Aorta (tissue), 5 donors: Measurements from ENCODE around the gene THBS3. TPM values are rescaled to one million over a fixed set of nuclear protein-coding genes. Genes with fewer than 3 reads are reported as not detected.
A peak's percentile ranks its signal among the peaks of the same experiment; 100 is the strongest.

Experiments used
- ATAC-seq: fragments of 200-7000 bp; cut with Tn5 transposase; one replicate; pipeline ENCODE4 v1.9.1; 2022; ENCODE audit warnings: moderate library complexity; ENCODE audit not compliant: low FRiP score
- DNase-seq, 2 donors: peaks; one replicate each; pipeline ENCODE4 v3.0.0-alpha.2; 2020
- H3K27ac ChIP-seq, 2 donors: one replicate each; pipeline ENCODE4 v1.5.1; 2013; ENCODE audit warnings: low read length in 2 of 2, mild to moderate bottlenecking in 2 of 2, moderate library complexity in 2 of 2, control low read depth in 1 of 2, inconsistent platforms in 1 of 2, low read depth in 1 of 2
- H3K27me3 ChIP-seq, 2 donors: one replicate each; pipeline ENCODE4 v1.6.1; 2013; ENCODE audit warnings: control low read depth in 1 of 2, low read length in 1 of 2, mild to moderate bottlenecking in 1 of 2, moderate library complexity in 1 of 2; ENCODE audit not compliant: insufficient read depth in 2 of 2, control insufficient read depth in 1 of 2
- H3K36me3 ChIP-seq, 2 donors: one replicate each; pipeline ENCODE4 v1.6.1; 2013; ENCODE audit warnings: control low read depth in 1 of 2, low read length in 1 of 2, mild to moderate bottlenecking in 1 of 2; ENCODE audit not compliant: insufficient read depth in 2 of 2, control insufficient read depth in 1 of 2
- H3K4me1 ChIP-seq, 2 donors: one replicate each; pipeline ENCODE4 v1.6.1; 2013; ENCODE audit warnings: low read length in 2 of 2, control low read depth in 1 of 2, mild to moderate bottlenecking in 1 of 2, moderate library complexity in 1 of 2; ENCODE audit not compliant: insufficient read depth in 2 of 2, control insufficient read depth in 1 of 2
- H3K4me3 ChIP-seq, 2 donors: one replicate each; pipeline ENCODE4 v1.5.1; 2013; ENCODE audit warnings: low read length in 2 of 2, control low read depth in 1 of 2, mild to moderate bottlenecking in 1 of 2
- H3K9me3 ChIP-seq: one replicate; pipeline ENCODE4 v1.6.1; 2013; ENCODE audit warnings: mild to moderate bottlenecking, low read length; ENCODE audit not compliant: control insufficient read depth
- WGBS, 2 donors: extraction: QIAGEN DNeasy Blood & Tissue Kit; methylation state at CpG; one replicate each; pipeline ENCODE4 v1.1.7; 2013; 5-methylcytosine and 5-hydroxymethylcytosine counted together
- intact Hi-C, 2 donors: fragments of 100-400 bp; cut with DNase I; formaldehyde crosslinking; loops; one replicate each; pipeline versions ENCODE4 v1.14.2 to v1.15.0; 2022
- polyA plus RNA-seq, 2 donors: library from polyadenylated mRNA; stranded (reverse); fragments of 200-250 nt; gene quantifications; one replicate each; pipeline ENCODE4 v1.2.3, GENCODE V29; 2013
- total RNA-seq, 2 donors: library from RNA; stranded (reverse); fragmentation: NEBNext Ultra II Directional; extraction: Animal tissue kit (Norgen Biotek cat#: 25700); gene quantifications; one replicate each; pipeline ENCODE4 v1.2.1, GENCODE V29; 2021
- donor health status: healthy with polysubstance abuse.
- donor health status: Bipolar disorder and iron deficiency.
- donor health status: DM: no; HTN: no; CAD: no.
- donor health status: DM: no; HTN: no; CAD: no.
- donor health status: DM: yes; HTN: yes; CAD: no.

Gene THBS3
- total and polyA plus RNA-seq, 4 donors: 21.7 to 195 (median 78.4) TPM

GRCh38 chr1:155183775-155184221 is 23.9 kb downstream of the THBS3 start:
- no peaks in the 10 kb centered on the region for H3K36me3 ChIP-seq
- no peak overlapping the region for H3K27ac ChIP-seq
- peak; percentile 42 to 72 for DNase-seq
- H3K4me1 ChIP-seq: no peaks in the 10 kb centered on the region
- H3K27me3 ChIP-seq: no peaks in the 10 kb centered on the region
- intact Hi-C loops: no loop called here
- ATAC-seq: no peak
- H3K9me3 ChIP-seq: no peaks in the 10 kb centered on the region
- no peak overlapping the region for H3K4me3 ChIP-seq
- WGBS, 2 donors: 93 to 94% methylated on average over 20 of the region's 20 CpGs

GRCh38 chr1:155182052-155182550 is 25.6 kb downstream of the THBS3 start:
- H3K27ac ChIP-seq: no peak overlapping the region
- H3K27me3 ChIP-seq: no peaks in the 10 kb centered on the region
- no peaks in the 10 kb centered on the region for H3K36me3 ChIP-seq
- WGBS, 2 donors: 94 to 95% methylated on average over 7 of the region's 7 CpGs
- no peaks in the 10 kb centered on the region for H3K4me1 ChIP-seq
- no peaks in the 10 kb centered on the region for H3K9me3 ChIP-seq
- intact Hi-C loops: no loop called here
- ATAC-seq (no peak), DNase-seq (peak in 1 of 2 donors; percentile 68)
- no peak overlapping the region for H3K4me3 ChIP-seq

- H3K36me3 ChIP-seq: no peaks in the 10 kb centered on the region
- DNase-seq (peak in 1 of 2 donors; percentile 19), ATAC-seq (no peak)
- intact Hi-C loops: no loop called here
- 95% methylated on average over 18 of the region's 18 CpGs for WGBS, 2 donors
- no peak overlapping the region for H3K4me3 ChIP-seq
- H3K27me3 ChIP-seq: no peaks in the 10 kb centered on the region
- H3K9me3 ChIP-seq: no peaks in the 10 kb centered on the region
- H3K4me1 ChIP-seq: no peaks in the 10 kb centered on the region
- H3K27ac ChIP-seq: no peak overlapping the region
These were observed 26.2 kb downstream of the THBS3 start for GRCh38 chr1:155181371-155182051.

GRCh38 chr1:155179112-155180031 is 28.3 kb downstream of the THBS3 start:
- H3K4me1 ChIP-seq: no peaks in the 10 kb centered on the region
- no peaks in the 10 kb centered on the region for H3K9me3 ChIP-seq
- no peaks in the 10 kb centered on the region for H3K27me3 ChIP-seq
- intact Hi-C loops: loop anchor here in 1 of 2 donors (5.0 kb wide), 1 partner anchor 48 kb away; no protein-coding TSS in a partner anchor
- ATAC-seq (no peak), DNase-seq (peak; percentile 53 to 74)
- 94 to 96% methylated on average over 31 of the region's 31 CpGs for WGBS, 2 donors
- H3K4me3 ChIP-seq: no peak overlapping the region
- no peaks in the 10 kb centered on the region for H3K36me3 ChIP-seq
- no peak overlapping the region for H3K27ac ChIP-seq

GRCh38 chr1:155178441-155179111 is 29.1 kb downstream of the THBS3 start:
- 90 to 94% methylated on average over 29 to 30 of the region's 30 CpGs for WGBS, 2 donors
- no peaks in the 10 kb centered on the region for H3K36me3 ChIP-seq

GRCh38 chr1:155177918-155178281 is 29.8 kb downstream of the THBS3 start:
- Histone ChIP-seq H3K4me1 (no peaks in the 10 kb centered on the region), H3K27me3 (no peaks in the 10 kb centered on the region), H3K9me3 (no peaks in the 10 kb centered on the region), H3K4me3 (no peak overlapping the region), H3K27ac (no peak overlapping the region), H3K36me3 (no peaks in the 10 kb centered on the region)
- ATAC-seq (no peak), DNase-seq (peak in 1 of 2 donors; percentile 63)
- intact Hi-C loops: loop anchor here in 1 of 2 donors (5.0 kb wide), 1 partner anchor 49 kb away; no protein-coding TSS in a partner anchor
- WGBS, 2 donors: 93 to 95% methylated on average over 9 of the region's 9 CpGs

More at GRCh38 chr1:155178441-155179111, 29.1 kb downstream of the THBS3 start:
- no peak overlapping the region for H3K4me3 ChIP-seq
- H3K27ac ChIP-seq: no peak overlapping the region
- ATAC-seq (no peak), DNase-seq (peak; percentile 57 to 75)
- intact Hi-C loops: loop anchor here in 1 of 2 donors (5.0 kb wide), 1 partner anchor 49 kb away; no protein-coding TSS in a partner anchor
- H3K9me3 ChIP-seq: no peaks in the 10 kb centered on the region
- H3K27me3 ChIP-seq: no peaks in the 10 kb centered on the region
- no peaks in the 10 kb centered on the region for H3K4me1 ChIP-seq

GRCh38 chr1:155177192-155177917 is 30.3 kb downstream of the THBS3 start:
- ATAC-seq (no peak), DNase-seq (peak in 1 of 2 donors; percentile 61)
- WGBS, 2 donors: 83 to 84% methylated on average over 11 of the region's 11 CpGs
- no peaks in the 10 kb centered on the region for H3K4me1 ChIP-seq
- H3K27me3 ChIP-seq: no peaks in the 10 kb centered on the region
- intact Hi-C loops: loop anchor here in 1 of 2 donors (5.0 kb wide), 1 partner anchor 50 kb away; no protein-coding TSS in a partner anchor
- no peak overlapping the region for H3K4me3 ChIP-seq
- H3K27ac ChIP-seq: no peak overlapping the region
- H3K36me3 ChIP-seq: no peaks in the 10 kb centered on the region
- no peaks in the 10 kb centered on the region for H3K9me3 ChIP-seq
